GM12875 (cell line): ENCODE results near the gene PNKD.

Experiments used
- H3K4me3 ChIP-seq: one replicate; pipeline ENCODE4 v1.5.1; 2011; ENCODE audit warnings: low read depth, low read length, control low read depth
- CTCF ChIP-seq: IDR thresholded peaks from 2 replicates; pipeline ENCODE4 v1.5.1; 2011; ENCODE audit warnings: low read depth, mild to moderate bottlenecking, control low read depth, inconsistent platforms, low read length, moderate library complexity, borderline replicate concordance; ENCODE audit not compliant: insufficient read depth

PNKD gene

GRCh38 chr2:218329826-218330593 lies 59.7 kb downstream of the PNKD start:
- no peak for TF ChIP-seq CTCF
- no peak overlapping the region for H3K4me3 ChIP-seq

GRCh38 chr2:218331745-218332144 lies 61.4 kb downstream of the PNKD start:
- H3K4me3 ChIP-seq, result no peak overlapping the region
- no peak for TF ChIP-seq CTCF

- H3K4me3 ChIP-seq, result no peak overlapping the region
- TF ChIP-seq CTCF, result no peak
These were observed 62.0 kb downstream of the PNKD start for GRCh38 chr2:218332288-218332687.

GRCh38 chr2:218332920-218333645 lies 62.8 kb downstream of the PNKD start:
- no peak for TF ChIP-seq CTCF
- H3K4me3 ChIP-seq, result no peak overlapping the region

GRCh38 chr2:218334531-218334930 lies 64.2 kb downstream of the PNKD start:
- no peak overlapping the region for H3K4me3 ChIP-seq
- TF ChIP-seq CTCF, result no peak

GRCh38 chr2:218340656-218341055 lies 70.3 kb downstream of the PNKD start:
- no peak for TF ChIP-seq CTCF
- no peak overlapping the region for H3K4me3 ChIP-seq

GRCh38 chr2:218341381-218341780 lies 71.1 kb downstream of the PNKD start:
- no peak for TF ChIP-seq CTCF
- H3K4me3 ChIP-seq, result no peak overlapping the region
